Endothelial cell of umbilical vein (primary cell): Measurements from ENCODE around the gene POLG. TPM values are rescaled to one million over a fixed set of nuclear protein-coding genes. Genes with fewer than 3 reads are reported as not detected.

Experiments
- BruUV-seq: library from RNA; stranded (reverse); fragments of 400-500 nt; replicated peaks from 2 replicates; lab custom pipeline; 2021; lab: Mats Ljungman, UMichigan
- CTCF ChIA-PET: fragments of 300-600, 350-600 bp; sonication (Branson Sonifier 250); formaldehyde crosslinking; loops from one replicate; lab custom pipeline; 2021; ENCODE audit warnings: antibody characterized with exemption, inconsistent platforms; lab: Charles Lee
- POLR2A ChIA-PET: fragments of 300-600, 350-600 bp; sonication (Branson Sonifier 250); formaldehyde crosslinking; loops from one replicate; lab custom pipeline; 2021; ENCODE audit warnings: antibody characterized with exemption, inconsistent platforms; lab: Charles Lee
- DNase-seq: peaks from one replicate; pipeline ENCODE4 v3.0.0-alpha.2; 2011; ENCODE audit warnings: low read depth, low spot score
- FAIRE-seq: peaks from 2 replicates; lab custom pipeline; 2011; peaks lifted over from hg19 to GRCh38; lab: Jason Lieb, UNC
- H2AFZ ChIP-seq: 2 replicates; pipeline ENCODE4 v1.6.0; 2012; ENCODE audit warnings: low read depth, low read length, control low read depth, inconsistent platforms
- H3K27ac ChIP-seq: 2 replicates; pipeline ENCODE4 v1.5.1; 2011; ENCODE audit warnings: low read depth, mild to moderate bottlenecking, control low read depth, low read length, moderate library complexity; ENCODE audit not compliant: insufficient read depth
- H3K27me3 ChIP-seq, 2 experiments: 2 replicates each; pipeline versions ENCODE4 v1.6.0 to v1.6.1; 2011; ENCODE audit warnings: low read length in 2 of 2, mixed read lengths in 1 of 2; ENCODE audit not compliant: control insufficient read depth in 2 of 2, insufficient read depth in 2 of 2
- H3K36me3 ChIP-seq, 2 experiments: 2 replicates in 1 of 2; 3 replicates in 1 of 2; pipeline ENCODE4 v1.5.1; 2011; ENCODE audit warnings: low read length in 2 of 2, mild to moderate bottlenecking in 1 of 2, moderate library complexity in 1 of 2; ENCODE audit not compliant: control insufficient read depth in 2 of 2, insufficient read depth in 2 of 2; ENCODE audit errors: extremely low read depth in 1 of 2
- H3K4me1 ChIP-seq: 3 replicates; pipeline ENCODE4 v1.5.1; 2011; ENCODE audit warnings: mild to moderate bottlenecking, low read length; ENCODE audit not compliant: control insufficient read depth, insufficient read depth; ENCODE audit errors: extremely low read depth
- H3K4me2 ChIP-seq: 2 replicates; pipeline ENCODE4 v1.6.1; 2011; ENCODE audit warnings: low read length, control low read depth, mixed read lengths; ENCODE audit not compliant: insufficient read depth
- H3K4me3 ChIP-seq, 3 experiments: fragments of 200-600 bp in 1 of 3; sonication (generic), shearing (Covaris generic) in 1 of 3; replicated peaks in 1 of 3; 2 replicates each; pipeline ENCODE4 v1.5.1; 2011 to 2016; ENCODE audit warnings: control low read depth in 3 of 3, low read length in 3 of 3, mild to moderate bottlenecking in 2 of 3, inconsistent platforms in 1 of 3, low read depth in 1 of 3, moderate library complexity in 1 of 3; ENCODE audit not compliant: insufficient read depth in 1 of 3
- H3K79me2 ChIP-seq: 2 replicates; pipeline ENCODE4 v1.6.0; 2012; ENCODE audit warnings: low read length, inconsistent platforms; ENCODE audit not compliant: control insufficient read depth, insufficient read depth
- H3K9ac ChIP-seq: replicated peaks from 2 replicates; pipeline ENCODE3; 2011; ENCODE audit warnings: low read length, control low read depth; ENCODE audit not compliant: insufficient read depth; ENCODE audit errors: extremely low read depth
- H3K9me1 ChIP-seq: replicated peaks from 3 replicates; pipeline ENCODE4 v1.6.0; 2011; ENCODE audit warnings: mild to moderate bottlenecking, low read length; ENCODE audit not compliant: control insufficient read depth, insufficient read depth; ENCODE audit errors: extremely low read depth
- H3K9me3 ChIP-seq: replicated peaks from 2 replicates; pipeline ENCODE4 v1.5.1; 2012; ENCODE audit warnings: low read length, inconsistent platforms; ENCODE audit not compliant: control insufficient read depth, insufficient read depth
- H4K20me1 ChIP-seq: replicated peaks from 2 replicates; pipeline ENCODE3; 2011; ENCODE audit warnings: mild to moderate bottlenecking, low read length; ENCODE audit not compliant: control insufficient read depth, insufficient read depth; ENCODE audit errors: extremely low read depth
- CTCF ChIP-seq, 2 donors: IDR thresholded peaks; 1 replicate in 1 of 2; 2 replicates in 1 of 2; pipeline ENCODE4 v1.5.1; 2011; ENCODE audit warnings: low read length in 2 of 2, mild to moderate bottlenecking in 2 of 2, moderate library complexity in 2 of 2, control low read depth in 1 of 2, inconsistent platforms in 1 of 2, low read depth in 1 of 2; ENCODE audit not compliant: insufficient read depth in 1 of 2; ENCODE audit errors: extremely low read depth in 1 of 2
- EZH2 ChIP-seq: IDR thresholded peaks from 2 replicates; pipeline ENCODE4 v1.6.1; 2012; ENCODE audit warnings: borderline replicate concordance, low read depth, mild to moderate bottlenecking, moderate library complexity, low read length, inconsistent platforms; ENCODE audit not compliant: severe bottlenecking
- FOS ChIP-seq: IDR thresholded peaks from 2 replicates; pipeline ENCODE4 v1.6.1; 2011; ENCODE audit warnings: mild to moderate bottlenecking, low read length, moderate library complexity, borderline replicate concordance; ENCODE audit not compliant: insufficient read depth
- GATA2 ChIP-seq: IDR thresholded peaks from 2 replicates; pipeline ENCODE4 v1.7.0; 2011; ENCODE audit warnings: low read depth, mild to moderate bottlenecking, moderate library complexity, mixed read lengths, low read length; ENCODE audit not compliant: insufficient read length, insufficient read depth
- JUN ChIP-seq: IDR thresholded peaks from 2 replicates; pipeline ENCODE4 v1.6.1; 2011; ENCODE audit warnings: borderline replicate concordance, low read depth; ENCODE audit not compliant: insufficient read length, insufficient read depth
- MAX ChIP-seq: IDR thresholded peaks from 2 replicates; pipeline ENCODE4 v1.6.1; 2011; ENCODE audit not compliant: insufficient read depth, insufficient read length
- MYC ChIP-seq: IDR thresholded peaks from one replicate; pipeline ENCODE4 v1.6.1; 2011; ENCODE audit warnings: mild to moderate bottlenecking, low read depth, low read length
- POLR2A ChIP-seq: IDR thresholded peaks from 2 replicates; pipeline ENCODE4 v1.6.1; 2012; ENCODE audit warnings: low read depth, mild to moderate bottlenecking, control low read depth, low read length
- POLR2AphosphoS5 ChIP-seq: IDR thresholded peaks from 2 replicates; pipeline ENCODE4 v1.6.1; 2012; ENCODE audit warnings: low read depth, mild to moderate bottlenecking, control low read depth, low read length, moderate library complexity; ENCODE audit not compliant: insufficient read depth
- dilution Hi-C: fragments of 300-500 bp; cut with MboI; formaldehyde crosslinking; loops from one replicate; pipeline ENCODE4 v1.15.0; 2019; ENCODE audit warnings: low sequenced_read_pairs; ENCODE audit not compliant: extremely low pct_ligation_motif_present
- intact Hi-C: fragments of 100-400 bp; cut with micrococcal nuclease; formaldehyde crosslinking; loops from one replicate; pipeline ENCODE4 v1.10.0; 2022
- polyA plus RNA-seq, 4 experiments: library from polyadenylated mRNA; depleted of rRNA in 3 of 4; stranded (reverse) in 3 of 4; unstranded in 1 of 4; fragments of >200 nt; gene quantifications; 2 replicates each; pipeline versions ENCODE4 v1.2.1 to v1.2.3, GENCODE V29; 2011 to 2012; ENCODE audit warnings: missing spikeins in 1 of 4
- total RNA-seq: library from RNA; stranded (reverse); gene quantifications from 2 replicates; pipeline ENCODE4 v1.2.3, GENCODE V29; 2021

Gene POLG
- total and polyA plus RNA-seq, 2 donors (not counting 3 experiments of a cell fraction or from before 2014, with no cell fraction given), result 36.6 to 77.7 TPM

- no peak overlapping the region for H2AFZ ChIP-seq
- no peaks in the 10 kb centered on the region for H3K36me3 ChIP-seq
- no peaks in the 10 kb centered on the region for H4K20me1 ChIP-seq
- ChIA-PET CTCF (interaction anchor here (1.1 kb wide), 1 partner anchor 50 kb away, joined by 4 read pairs; no protein-coding TSS in a partner anchor), POLR2A (no interaction called here)
- FAIRE-seq, result no peak
- BruUV-seq, result no TSS peak
- H3K27me3 ChIP-seq, result peaks cover 90 to 98% of the 10 kb centered on the region in 2 experiments
- no peak overlapping the region for H3K9ac ChIP-seq
- H3K4me3 ChIP-seq, result no peak overlapping the region
- TF ChIP-seq GATA2 (no peak), MYC (no peak), FOS (no peak), MAX (no peak), JUN (no peak), CTCF (IDR thresholded peaks at IDR 0.05; ENCODE audit: extremely low read depth in 1 of 2, insufficient read depth in 1 of 2, low read depth in 1 of 2, low read length in 2 of 2) (no peak), POLR2A (no peak), POLR2AphosphoS5 (no peak), EZH2 (no peak)
- DNase-seq, result no peak
- no peaks in the 10 kb centered on the region for H3K79me2 ChIP-seq
- no peak overlapping the region for H3K27ac ChIP-seq
- intact Hi-C loops (no loop called here), dilution Hi-C loops (no loop called here)
- H3K9me3 ChIP-seq, result no peaks in the 10 kb centered on the region
- no peaks in the 10 kb centered on the region for H3K9me1 ChIP-seq
- no peak overlapping the region for H3K4me2 ChIP-seq
- H3K4me1 ChIP-seq, result no peaks in the 10 kb centered on the region
Observed at GRCh38 chr15:89366656-89367393, 32.2 kb upstream of the POLG start.
